Stimulated activated CD4-positive, alpha-beta T cell treated with anti-CD3 and anti-CD28 coated beads, Interleukin-12 subunit alpha, Interleukin-12 subunit beta, amount 100 ng/mL, for 24 hours (primary cell): Measurements from ENCODE around the gene CCDC34.
"Not testable (repeated sequence)": the region's sequence is repeated elsewhere in the genome, so short reads cannot be mapped to it uniquely, and the experiment has no call there.

Experiments used
- DNase-seq, 2 experiments: peaks; one replicate each; pipeline ENCODE4 v3.0.0-alpha.2; 2020; ENCODE audit warnings: low read depth in 2 of 2

The CCDC34 gene

GRCh38 chr11:27361649-27362431 lies 1.2 kb downstream of the CCDC34 start:
- no peak for DNase-seq

- DNase-seq: no peak
Observed at GRCh38 chr11:27358296-27358695, 4.7 kb downstream of the CCDC34 start.

GRCh38 chr11:27357250-27357649 lies 5.8 kb downstream of the CCDC34 start:
- no peak for DNase-seq

- no peak for DNase-seq
Observed at GRCh38 chr11:27356624-27357222, 6.3 kb downstream of the CCDC34 start.

- no peak for DNase-seq
Observed at GRCh38 chr11:27355575-27356104, 7.4 kb downstream of the CCDC34 start.

GRCh38 chr11:27354359-27354965 lies 8.6 kb downstream of the CCDC34 start:
- no peak for DNase-seq

- no peak for DNase-seq
Observed at GRCh38 chr11:27353593-27354358, 9.2 kb downstream of the CCDC34 start.

GRCh38 chr11:27352781-27353180 lies 10.2 kb downstream of the CCDC34 start:
- no peak for DNase-seq

GRCh38 chr11:27350511-27350910 lies 12.5 kb downstream of the CCDC34 start:
- no peak for DNase-seq

GRCh38 chr11:27349919-27350318 lies 13.1 kb downstream of the CCDC34 start:
- no peak for DNase-seq

GRCh38 chr11:27348340-27348873 lies 14.6 kb downstream of the CCDC34 start:
- DNase-seq: no peak

GRCh38 chr11:27347359-27348339 lies 15.4 kb downstream of the CCDC34 start:
- no peak for DNase-seq

GRCh38 chr11:27339941-27340340 lies 23.1 kb downstream of the CCDC34 start:
- DNase-seq: no peak

GRCh38 chr11:27334764-27335163 lies 28.3 kb downstream of the CCDC34 start:
- DNase-seq: not testable (repeated sequence)

- DNase-seq: no peak
Observed at GRCh38 chr11:27331981-27332380, 31.0 kb downstream of the CCDC34 start.

- DNase-seq: no peak
Observed at GRCh38 chr11:27330633-27331270, 32.3 kb downstream of the CCDC34 start.

- DNase-seq: no peak
Observed at GRCh38 chr11:27329867-27330632, 33.0 kb downstream of the CCDC34 start.

GRCh38 chr11:27328614-27329013 lies 34.4 kb downstream of the CCDC34 start:
- no peak for DNase-seq

GRCh38 chr11:27327064-27327463 lies 36.0 kb downstream of the CCDC34 start:
- not testable (repeated sequence) for DNase-seq
